Stromal cell of bone marrow (primary cell): Measurements from ENCODE around the gene CDH12.
"Not testable (repeated sequence)": the region's sequence is repeated elsewhere in the genome, so short reads cannot be mapped to it uniquely, and the experiment has no call there.

Source experiments
- DNase-seq: peaks from one replicate; pipeline ENCODE4 v3.0.0-alpha.2; 2012; ENCODE audit warnings: low read depth

The CDH12 gene

DNA sequence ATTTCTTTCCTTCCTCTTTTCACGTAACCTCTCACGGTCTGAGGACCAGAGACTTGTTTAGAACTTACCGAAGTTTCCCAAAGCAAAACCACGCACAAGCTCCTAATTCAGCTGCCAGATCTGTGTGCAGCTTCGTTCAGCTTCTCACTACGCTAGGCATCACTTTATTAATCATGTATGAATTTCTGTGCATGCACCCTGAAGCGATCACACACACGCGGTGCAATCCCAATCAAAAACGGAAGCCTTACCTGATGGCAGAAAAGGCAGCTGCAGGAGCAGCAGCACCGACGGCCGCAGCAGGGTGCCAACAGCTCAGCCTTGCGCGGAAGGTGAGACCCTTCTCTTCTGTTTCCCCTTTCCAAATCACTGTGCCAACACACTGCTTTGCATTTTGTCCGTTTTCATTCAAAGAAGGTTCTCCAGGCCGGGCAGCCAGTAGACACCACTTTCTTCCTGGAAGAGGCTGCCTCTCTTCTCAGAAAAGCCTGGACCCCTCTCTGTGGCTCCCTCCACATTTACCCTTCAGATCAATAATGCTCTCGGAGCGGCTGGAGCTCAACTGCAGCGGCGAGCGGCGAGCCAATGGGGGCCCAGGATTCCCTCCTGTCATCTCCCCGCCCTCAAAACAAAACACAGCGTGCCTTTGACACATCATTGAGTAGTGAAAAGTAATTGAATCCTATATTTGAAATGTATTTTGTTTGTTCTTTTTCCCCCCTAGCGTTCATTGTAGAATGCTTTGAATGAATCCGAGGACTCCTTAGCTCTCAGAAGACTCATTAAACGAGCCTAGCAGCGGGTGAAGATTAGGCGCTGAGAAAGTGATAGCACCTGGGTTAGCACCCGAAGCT lies at the start of gene CDH12:
TSS of gene CDH12 (minus strand) at position 538 of the 854 bp plus-strand sequence.
- DNase-seq = no peak

GRCh38 chr5:22901885-22902284 lies 48.7 kb upstream of the CDH12 start:
- no peak for DNase-seq

GRCh38 chr5:22900801-22901310 lies 47.7 kb upstream of the CDH12 start:
- DNase-seq = no peak

GRCh38 chr5:22899341-22899740 lies 46.2 kb upstream of the CDH12 start:
- DNase-seq = no peak

- no peak for DNase-seq
Observed at GRCh38 chr5:22896152-22896551, 43.0 kb upstream of the CDH12 start.

DNA sequence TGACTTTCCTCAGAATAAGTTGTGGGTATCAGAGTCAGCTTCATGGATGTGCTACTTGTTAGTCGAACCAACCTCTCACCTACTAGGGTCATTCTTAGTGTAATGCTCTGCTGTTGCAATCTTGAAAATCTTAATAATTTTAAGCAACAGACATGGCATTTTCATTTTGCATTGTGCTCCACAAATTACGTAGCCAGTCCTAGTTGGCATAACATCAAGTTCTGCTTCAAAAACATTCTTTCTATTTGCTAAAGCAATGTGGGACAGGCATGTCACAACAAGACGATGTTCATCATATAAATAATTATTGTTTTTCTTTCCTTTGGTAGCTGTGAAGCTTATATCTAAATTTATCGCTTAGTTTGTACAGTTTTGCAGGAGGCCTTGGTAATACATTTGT lies 39.3 kb upstream of the CDH12 start:
- DNase-seq = no peak

DNA sequence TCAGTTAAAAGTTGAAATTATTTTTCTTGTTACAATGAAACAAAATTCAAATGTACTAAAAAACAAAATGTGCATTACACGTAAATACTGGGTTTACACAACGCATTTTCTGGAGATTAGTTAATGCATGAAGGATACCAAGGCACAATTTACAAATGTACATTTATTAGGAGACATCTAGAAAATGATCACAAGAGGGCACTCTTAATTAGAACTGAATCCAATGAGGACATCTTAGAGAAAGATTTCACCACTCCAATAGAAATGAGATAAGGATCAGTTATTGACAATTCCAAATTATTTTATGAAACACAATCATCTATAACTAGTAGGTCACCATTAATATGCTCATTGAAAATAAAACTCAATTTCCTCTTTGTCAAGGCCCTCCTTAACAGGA lies 36.6 kb upstream of the CDH12 start:
- DNase-seq = no peak

- no peak for DNase-seq
Observed at GRCh38 chr5:22887566-22887965, 34.4 kb upstream of the CDH12 start.

- not testable (repeated sequence) for DNase-seq
Observed at GRCh38 chr5:22858911-22859310, 5.8 kb upstream of the CDH12 start.

GRCh38 chr5:22855824-22856223 lies 2.7 kb upstream of the CDH12 start:
- DNase-seq = no peak

DNA sequence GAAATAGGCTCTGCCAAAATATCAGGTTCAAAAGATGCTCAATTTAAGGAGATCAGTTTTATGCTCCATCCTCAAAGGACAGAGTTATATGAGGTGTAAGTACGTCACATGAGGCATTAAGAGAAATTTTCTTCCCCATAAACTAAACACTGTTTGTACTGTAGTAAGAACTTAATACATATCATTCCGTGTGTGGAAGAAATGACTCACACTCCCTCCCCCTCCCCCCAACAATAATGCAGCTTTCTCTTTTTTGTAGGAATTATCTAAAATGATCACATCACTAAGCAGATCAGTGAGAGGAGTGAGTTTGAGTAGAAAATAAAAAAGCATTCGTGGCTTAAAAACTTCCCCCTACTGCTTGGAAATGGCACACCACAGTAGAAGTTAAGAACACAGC lies 2.2 kb downstream of the CDH12 start:
- no peak for DNase-seq

DNA sequence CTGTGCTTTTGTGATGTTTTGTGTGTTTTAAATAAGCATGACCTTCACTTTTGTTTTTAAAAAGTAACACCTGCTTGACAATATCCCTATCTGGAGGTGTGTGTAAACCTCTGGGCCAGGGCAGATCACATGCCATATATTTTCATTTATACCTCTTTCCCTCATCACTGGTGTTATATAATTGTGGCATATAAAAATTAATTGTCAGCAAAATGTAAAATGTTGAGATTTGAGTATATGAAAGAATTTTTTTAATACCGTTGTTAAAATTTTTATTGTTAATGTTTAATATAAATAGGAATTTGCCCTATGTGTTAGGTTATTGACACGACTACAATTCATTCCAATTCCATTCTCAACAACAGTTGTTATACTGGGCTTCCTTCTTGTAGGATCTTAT lies 6.5 kb downstream of the CDH12 start:
- DNase-seq = no peak

GRCh38 chr5:22844636-22845035 lies 8.5 kb downstream of the CDH12 start:
- DNase-seq = no peak

DNA sequence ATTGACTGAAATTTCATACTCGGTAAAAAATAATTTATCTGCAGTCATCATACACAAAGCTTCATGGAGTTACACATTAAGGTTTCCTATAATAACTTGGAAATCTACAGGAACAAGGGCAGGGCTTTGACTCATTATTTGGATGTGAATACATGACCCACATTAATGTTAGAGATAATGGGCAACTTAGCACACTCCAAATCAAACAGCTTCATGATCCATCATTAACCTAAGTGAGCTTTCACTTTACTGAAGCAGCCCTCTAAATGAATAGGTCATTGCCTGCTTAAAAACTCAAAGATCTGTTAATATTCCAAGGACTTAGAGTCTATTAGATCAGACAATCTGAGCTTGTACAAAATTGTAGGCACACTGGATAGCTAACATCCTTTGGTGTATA lies 9.0 kb downstream of the CDH12 start:
- DNase-seq = no peak

DNA sequence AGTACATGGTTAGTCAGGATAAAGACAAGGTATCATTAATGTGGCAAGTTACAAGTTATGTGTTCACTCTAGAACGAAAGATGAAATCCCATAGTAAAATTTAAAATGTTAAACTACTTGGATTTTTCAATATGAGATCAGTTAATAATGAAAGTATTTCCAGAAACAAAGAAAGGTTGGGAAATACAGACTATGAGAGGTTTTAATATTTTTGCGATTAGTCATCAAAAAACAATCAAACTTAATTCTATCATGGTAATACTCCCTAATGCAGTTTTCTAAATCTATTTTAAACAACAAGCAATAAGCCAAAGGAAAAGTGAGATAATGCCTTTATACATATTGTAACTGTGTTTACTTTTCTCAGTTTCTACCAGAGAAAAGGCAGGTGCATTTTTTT lies 10.6 kb downstream of the CDH12 start:
- DNase-seq = no peak

DNA sequence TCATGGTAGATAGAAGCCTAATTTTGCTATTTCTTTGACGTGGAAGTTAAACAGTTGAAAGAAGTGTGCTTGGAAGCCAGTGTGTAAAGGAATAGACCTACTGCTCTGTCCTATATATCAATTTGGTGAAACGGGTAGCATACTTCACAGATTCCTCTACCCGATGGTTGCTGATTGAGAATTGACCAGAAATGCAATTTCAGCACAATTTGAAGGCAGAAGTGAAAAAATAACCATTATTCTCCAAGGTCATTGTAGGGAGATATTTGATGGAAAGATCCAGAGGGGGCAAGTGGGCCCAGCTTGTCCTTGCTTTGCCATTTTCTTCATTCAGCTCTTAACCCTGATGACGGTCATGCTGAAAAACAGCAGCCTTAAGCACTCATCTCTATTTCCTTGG lies 15.3 kb downstream of the CDH12 start:
- DNase-seq = no peak

DNA sequence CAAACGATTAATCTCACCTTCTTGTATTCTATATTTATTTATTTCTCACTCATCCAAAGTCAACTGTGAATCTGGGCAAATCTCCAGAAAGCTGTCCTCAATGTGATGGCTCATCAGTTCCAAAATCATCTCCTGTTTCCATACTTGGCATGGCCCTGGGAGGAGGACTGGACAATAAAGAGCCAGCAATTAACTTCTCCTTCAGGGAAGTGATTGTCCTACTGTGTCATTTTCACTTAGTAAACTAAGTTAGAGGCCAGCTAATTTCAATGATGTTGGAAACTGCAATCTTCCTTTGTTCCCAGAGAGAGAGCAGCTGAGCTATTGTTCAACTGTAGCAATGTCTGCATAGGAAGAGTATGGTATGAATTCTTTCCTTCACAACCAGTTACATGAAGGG lies 17.5 kb downstream of the CDH12 start:
- no peak for DNase-seq

DNA sequence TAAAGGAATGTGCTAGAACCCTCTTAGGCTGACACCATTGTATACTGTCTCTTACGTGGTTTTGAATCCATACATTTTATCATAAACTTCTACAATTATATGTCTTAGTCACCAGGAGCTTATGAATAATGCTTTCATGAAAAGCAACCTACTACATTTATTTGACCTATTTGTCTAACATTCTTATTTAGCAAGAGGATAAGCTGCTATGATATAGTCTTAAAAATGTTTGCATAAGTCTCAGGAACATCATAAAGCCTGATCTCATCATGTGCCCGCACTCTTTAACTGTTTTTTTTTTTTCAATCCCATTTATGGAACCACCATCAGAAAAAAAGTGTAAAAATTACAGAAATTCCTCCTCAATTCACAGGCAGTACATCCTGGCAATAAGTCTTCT lies 59.7 kb downstream of the CDH12 start:
- DNase-seq = no peak

- no peak for DNase-seq
Observed at GRCh38 chr5:22787807-22788206, 65.3 kb downstream of the CDH12 start.

GRCh38 chr5:22787398-22787797 lies 65.7 kb downstream of the CDH12 start:
- no peak for DNase-seq

DNA sequence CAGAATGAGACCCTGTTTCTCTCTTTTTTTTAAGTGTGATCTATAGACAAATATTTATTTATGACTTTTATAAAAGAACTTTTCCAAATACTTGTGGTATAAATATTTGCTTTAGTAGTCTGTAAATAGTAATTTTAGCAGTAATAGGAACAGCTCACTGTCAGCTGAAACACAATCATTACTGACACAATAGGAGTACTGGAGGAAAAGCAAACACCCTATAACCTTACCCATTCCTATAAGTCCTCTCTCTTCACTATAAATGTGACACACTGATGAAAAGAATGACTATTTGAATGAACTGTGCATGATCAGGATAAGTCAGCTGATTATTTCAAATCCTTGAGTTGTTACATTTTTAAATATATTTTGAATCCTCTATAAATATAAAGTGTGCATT lies 72.4 kb downstream of the CDH12 start:
- no peak for DNase-seq

DNA sequence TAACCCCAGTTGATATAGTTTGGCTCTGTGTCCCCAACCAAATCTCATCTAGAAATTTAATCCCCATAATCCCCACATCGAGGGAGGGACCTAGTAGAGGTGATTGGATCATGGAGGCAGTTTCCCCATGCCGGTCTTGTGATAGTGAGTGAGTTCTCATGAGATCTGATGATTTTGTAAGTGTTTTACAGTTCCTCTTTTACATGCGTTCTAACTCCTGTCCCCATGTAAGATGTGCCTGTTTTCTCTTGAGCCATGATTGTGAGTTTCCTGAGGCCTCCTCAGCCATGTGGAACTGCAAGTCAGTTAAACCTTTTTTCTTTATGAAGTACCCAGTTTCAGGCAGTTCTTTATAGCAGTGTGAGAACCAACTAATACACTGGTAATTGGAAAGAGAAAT lies 73.6 kb downstream of the CDH12 start:
- DNase-seq = no peak

GRCh38 chr5:22776285-22776684 lies 76.9 kb downstream of the CDH12 start:
- DNase-seq = no peak

GRCh38 chr5:22774214-22774613 lies 78.9 kb downstream of the CDH12 start:
- not testable (repeated sequence) for DNase-seq
